Measurements from ENCODE around the gene CCL24.
"Not testable (repeated sequence)": the region's sequence is repeated elsewhere in the genome, so short reads cannot be mapped to it uniquely, and the experiment has no call there.

The CCL24 gene, protein sequence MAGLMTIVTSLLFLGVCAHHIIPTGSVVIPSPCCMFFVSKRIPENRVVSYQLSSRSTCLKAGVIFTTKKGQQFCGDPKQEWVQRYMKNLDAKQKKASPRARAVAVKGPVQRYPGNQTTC

DNA sequence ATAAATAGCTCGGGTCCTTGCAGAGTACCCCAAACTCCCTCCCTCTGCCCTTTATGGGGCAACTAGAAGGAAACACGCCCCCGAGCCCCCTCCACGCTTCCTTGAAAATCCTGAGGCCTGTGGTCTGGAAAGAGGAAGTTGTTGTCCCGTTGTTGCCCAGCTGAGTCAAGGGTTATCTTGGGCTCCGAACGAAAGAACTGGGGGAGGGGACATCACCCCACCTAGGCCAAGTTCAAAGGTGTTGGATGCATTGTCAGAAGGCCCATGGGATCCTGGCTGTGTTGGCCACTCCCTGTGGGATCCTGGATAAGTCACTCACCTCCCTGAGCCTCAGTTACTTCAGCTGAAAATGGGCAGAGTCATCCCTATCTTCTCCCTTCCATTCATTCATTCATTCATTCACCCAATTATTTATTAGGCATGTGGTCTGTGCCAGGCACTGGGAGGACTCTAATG is at the start of gene CCL24:
Gene CCL24 (minus strand): TSS at position 26 of the 456 bp plus-strand sequence. CDS start 91 bp downstream, outside the sequence.
- no peak for DNase-seq (ENCODE audit: low read depth, low spot score)

DNA sequence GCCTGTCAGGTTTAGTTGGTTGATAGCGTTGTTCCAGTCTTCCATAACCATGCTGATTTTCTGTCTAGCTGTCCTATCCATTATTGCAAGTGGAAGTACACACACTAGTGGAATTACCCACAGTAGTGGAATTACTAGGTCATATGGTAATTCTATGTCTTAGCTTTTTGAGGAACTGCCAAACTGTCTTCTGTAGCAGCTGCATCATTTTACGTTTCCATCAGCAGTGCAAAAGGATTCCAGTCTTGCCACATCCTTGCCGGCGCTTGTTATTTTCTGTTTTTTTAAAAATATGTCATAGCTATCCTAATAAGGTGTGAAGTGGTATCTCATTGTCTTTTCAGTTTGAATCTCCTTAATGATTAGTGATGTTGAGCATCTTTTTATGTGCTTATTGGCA is 48.0 kb upstream of the CCL24 start:
- no peak for DNase-seq (ENCODE audit: low read depth, low spot score)

DNA sequence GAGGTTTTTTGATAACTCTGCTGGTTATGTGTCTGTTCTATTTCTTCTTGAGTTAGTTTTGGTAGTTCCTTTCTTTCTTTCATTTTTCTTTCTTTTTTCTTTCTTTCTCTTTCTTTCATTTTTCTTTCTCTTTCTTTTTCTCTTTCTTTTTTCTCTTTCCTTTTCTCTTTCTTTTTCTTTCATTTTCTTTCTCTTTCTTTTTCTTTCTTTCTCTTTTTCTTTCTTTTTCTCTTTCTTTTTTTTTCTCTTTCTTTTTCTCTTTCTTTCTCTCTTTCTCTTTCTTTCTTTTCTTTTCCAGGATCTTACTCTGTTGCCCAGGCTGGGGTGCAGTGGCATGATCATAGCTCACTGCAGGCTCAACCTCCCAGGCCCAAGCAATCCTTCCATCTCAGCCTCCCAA is 44.8 kb upstream of the CCL24 start:
- DNase-seq (ENCODE audit: low read depth, low spot score): no peak

DNA sequence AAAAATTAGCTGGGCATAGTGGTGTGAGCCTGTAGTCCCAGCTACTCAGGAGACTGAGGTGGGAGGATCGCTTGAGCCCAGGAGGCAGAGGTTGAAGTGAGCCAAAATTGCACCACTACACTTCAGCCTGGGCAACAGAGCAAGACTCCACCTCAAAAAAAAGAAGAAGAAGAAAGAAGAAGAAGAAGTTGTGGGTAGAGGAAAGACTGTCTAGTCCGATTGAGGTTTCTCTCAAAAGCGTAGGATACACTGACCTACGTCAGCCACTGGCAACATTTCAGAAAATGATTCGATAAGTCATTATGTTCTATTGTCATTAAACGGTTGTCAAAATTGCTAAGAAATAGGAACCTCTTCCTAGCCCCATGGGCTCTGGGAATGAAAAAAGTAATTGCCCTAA is 42.9 kb upstream of the CCL24 start:
- no peak for DNase-seq (ENCODE audit: low read depth, low spot score)

DNA sequence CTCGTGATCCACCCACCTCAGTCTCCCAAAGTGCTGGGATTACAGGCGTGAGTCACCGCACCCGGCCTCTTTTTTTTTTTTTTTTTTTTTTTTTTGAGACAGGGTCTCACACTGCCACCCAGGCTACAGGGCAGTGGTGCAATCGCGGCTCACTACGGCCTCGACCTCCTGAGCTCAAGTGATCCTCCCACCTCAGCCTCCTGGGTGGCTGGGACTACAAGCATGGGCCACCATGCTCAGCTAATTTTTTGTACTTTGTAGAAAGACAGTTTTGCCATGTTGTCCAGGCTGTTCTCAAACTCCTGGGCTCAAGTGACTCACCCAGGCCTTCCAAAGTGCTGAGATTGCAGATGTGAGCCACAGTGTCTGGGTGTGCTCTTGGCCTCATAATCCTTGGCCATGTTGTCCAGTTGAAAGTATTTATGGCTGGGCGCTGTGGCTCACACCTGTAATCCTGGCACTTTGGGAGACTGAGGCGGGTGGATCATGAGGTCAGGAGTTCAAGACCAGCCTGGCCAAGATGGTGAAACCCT is 41.3 kb upstream of the CCL24 start:
- DNase-seq (ENCODE audit: low read depth, low spot score): not testable (repeated sequence)

DNA sequence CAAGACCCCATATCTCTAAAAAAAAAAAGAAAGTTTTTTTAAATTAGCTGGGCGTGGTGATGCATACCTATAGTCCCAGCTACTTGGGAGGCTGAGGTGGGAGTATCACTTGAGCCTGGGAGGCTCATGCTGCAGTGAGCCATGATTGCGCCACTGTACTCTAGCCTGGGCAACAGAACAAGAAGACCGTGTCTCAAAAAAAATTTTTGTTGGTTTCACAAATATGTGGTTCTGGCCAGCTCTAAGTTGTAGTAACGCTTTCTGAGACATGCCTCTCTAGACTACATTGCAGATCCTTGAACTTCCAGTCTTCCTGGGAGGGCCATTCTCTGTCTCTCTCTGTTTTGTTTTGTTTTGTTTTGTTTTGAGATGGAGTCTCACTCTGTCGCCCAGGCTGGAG is 40.6 kb upstream of the CCL24 start:
- no peak for DNase-seq (ENCODE audit: low read depth, low spot score)

DNA sequence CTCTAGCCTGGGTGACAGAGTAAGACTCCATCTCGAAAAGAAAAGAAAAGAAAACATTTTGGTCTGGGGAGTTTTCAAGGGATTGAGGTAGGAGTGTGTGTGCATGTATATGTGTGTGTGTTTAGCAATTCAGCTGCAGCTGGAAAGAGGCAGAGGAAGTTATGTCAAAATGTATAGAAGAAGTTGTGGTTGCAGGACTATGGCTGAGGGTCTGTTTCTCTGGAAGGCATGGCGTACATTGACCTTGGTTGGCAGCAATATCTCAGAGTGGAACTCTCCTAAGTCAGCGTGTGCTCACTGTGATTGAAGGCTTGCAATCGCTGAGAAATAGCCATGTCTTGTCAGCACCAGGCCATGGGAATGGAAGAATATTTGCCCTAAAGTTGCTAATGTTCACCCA is 36.6 kb upstream of the CCL24 start:
- no peak for DNase-seq (ENCODE audit: low read depth, low spot score)

DNA sequence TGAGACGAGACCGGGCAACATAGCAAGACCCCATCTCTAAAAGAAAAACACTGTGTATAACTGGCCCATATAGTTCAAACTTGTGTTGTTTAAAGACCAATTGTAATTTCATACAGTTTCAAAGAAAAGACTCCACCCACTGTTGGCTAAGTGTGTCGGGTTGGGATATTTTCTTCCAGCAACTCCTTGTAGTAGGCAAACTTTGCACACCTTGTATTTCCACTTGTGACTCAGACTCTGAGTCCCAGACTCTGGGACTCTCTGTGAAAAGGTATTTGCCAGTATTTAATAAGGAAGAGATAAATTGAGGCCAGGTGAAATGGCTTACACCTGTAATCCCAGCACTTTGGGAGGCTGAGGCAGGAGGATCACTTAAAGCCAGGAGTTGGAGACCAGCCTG is 36.0 kb upstream of the CCL24 start:
- DNase-seq (ENCODE audit: low read depth, low spot score): no peak

DNA sequence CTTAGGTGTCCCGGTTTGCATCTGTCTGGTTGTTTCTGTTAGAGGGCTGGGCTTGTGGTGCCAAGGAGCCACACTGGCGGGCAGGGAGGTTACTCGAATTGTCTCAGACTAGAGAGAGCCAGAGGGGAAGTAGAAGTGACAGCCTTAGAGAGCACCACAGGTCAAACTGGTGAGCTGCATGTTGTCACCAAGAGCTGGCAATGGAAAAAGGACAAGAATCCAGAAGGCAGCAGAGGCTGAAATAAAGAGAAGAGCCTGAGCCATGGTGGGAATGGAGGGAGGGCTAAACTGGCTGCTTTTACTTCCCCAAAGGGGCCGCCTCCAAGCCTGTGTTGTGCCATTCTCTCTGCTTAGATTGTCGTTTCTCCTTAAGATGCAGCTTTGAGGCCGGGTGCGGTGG is 34.1 kb upstream of the CCL24 start:
- DNase-seq (ENCODE audit: low read depth, low spot score): no peak

DNA sequence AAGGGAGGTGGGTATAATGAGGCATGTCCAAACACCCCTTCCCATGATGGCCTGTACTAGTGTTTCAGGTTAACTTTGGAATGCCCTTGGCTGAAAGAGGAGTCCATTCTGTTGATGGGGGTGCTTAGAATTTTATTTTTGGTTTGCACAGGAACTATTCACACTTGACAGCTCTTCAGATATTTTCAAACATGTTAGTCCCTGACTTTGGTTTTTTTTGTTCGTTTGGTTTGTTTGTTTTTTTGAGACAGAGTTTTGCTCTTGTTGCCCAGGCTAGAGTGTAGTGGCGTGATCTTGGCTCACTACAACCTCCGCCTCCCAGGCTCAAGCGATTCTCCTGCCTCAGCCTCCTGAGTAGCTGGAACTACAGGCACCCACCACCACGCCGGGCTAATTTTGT is 31.5 kb upstream of the CCL24 start:
- not testable (repeated sequence) for DNase-seq (ENCODE audit: low read depth, low spot score)

DNA sequence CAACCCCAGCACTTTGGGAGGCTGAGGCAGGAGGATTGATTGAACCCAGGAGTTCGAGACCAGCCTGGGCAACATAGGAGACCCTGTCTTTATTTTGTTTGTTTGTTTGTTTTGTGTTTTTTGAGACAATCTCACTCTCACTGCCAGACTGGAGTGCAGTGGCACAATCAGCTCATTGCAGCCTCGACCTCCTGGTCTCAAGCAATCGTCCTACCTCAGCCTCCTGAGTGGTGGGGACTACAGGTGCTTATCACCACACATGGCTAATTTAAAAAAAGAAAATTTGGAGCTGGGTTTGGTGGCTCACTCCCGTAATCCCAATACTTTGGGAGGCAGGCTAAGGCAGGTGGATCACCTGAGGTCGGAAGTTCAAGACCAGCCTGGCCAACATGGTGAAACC is 30.6 kb upstream of the CCL24 start:
- DNase-seq (ENCODE audit: low read depth, low spot score): no peak

DNA sequence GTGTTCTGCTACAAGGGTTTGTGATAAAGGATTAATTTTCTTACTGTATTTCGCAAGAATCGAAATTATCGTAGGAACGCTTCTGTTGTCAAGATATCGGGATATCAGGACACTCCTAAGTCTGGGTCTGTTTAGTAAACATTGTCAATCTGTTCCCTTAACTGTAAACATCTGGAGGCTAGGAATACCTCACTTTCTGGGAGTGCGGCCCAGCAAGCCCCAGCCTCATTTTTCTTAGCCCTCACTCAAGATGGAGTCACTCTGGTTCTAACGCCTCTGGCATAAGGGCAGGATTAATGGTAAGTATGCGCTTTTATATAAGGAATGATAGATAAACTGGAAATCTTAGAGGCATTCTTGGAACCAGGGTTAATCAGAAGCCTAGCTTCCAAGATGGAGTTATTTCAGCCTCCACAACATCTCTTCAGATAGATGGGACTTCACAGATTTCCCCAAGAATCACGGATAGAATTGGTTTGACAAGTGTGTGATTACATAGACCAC is 30.1 kb upstream of the CCL24 start:
- DNase-seq (ENCODE audit: low read depth, low spot score): no peak

DNA sequence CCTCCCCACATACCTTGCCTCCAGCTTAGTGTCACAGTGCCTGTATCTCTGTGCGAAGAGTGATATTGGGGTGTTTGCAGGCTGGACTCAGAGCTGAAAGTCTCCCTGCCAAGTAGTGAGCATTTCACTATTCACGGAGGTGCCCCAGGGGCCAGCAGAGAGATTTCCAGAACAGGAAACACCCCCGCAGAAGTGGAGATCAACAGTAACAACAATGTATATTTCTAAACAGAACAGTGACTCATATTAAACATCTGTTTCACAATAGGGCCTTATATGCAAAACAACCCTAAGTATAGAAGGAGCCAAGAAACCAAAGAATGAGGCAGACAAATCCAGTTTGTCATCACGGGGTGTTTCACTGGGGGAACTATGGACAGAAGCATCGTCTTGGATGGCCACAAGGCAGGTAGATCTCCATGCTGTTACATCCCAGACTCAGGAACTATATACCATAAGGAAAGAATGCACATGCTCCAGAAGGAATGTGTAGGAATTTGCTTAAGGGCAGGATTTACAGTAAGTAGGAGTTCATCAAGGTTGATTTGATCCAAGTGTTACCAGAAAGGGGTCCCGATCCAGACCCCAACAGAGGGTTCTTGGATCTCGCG is 29.3 kb upstream of the CCL24 start:
- DNase-seq (ENCODE audit: low read depth, low spot score): peak; percentile 59

DNA sequence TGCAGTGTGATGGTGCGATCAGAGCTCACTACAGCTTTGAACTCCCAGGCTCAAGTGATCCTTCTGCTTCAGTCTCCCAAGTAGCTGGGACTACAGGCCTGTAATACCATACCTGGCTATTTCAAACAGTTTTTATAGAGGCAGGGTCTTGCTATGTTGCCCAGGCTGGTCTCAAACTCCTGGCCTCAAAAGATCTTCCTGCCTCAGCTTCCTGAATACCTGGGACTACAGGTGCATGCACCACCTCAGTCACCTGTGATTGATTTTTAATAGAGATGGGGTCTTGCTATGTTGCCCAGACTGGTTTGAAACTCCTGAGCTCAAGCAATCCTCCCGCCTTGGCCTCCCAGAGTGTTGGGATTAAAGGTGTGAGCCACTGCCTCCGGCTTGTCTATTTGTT is 26.4 kb upstream of the CCL24 start:
- DNase-seq (ENCODE audit: low read depth, low spot score): no peak

DNA sequence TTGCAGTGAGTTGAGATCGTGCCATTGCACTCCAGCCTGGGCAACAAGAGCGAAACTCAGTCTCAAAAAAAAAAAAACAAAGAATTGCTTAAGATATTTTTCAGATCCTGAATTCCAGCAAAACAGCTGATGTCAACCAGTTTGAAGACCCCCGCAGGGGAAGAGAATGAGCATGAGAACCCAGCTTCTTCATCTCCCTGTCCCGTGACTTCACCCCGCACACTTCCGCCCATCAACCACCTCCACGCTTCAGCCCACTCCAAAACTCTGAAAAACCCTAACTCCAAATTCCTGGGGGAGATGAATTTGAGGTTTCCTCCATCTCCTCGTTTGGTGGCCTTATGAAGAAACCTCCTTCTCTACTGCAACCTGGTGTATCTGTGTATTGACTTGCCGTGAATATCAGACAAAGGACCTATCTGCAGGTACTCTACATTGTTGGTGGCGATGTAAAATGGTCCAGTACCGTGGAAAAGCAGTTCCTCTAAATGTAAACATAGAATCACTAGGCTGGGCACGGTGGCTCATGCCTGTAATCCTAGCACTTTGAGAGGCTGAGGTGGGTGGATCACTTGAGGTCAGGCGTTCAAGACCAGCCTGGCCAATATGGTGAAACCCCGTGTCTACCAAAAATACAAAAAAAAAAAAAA is 24.8 kb upstream of the CCL24 start:
- DNase-seq (ENCODE audit: low read depth, low spot score): not testable (repeated sequence)

DNA sequence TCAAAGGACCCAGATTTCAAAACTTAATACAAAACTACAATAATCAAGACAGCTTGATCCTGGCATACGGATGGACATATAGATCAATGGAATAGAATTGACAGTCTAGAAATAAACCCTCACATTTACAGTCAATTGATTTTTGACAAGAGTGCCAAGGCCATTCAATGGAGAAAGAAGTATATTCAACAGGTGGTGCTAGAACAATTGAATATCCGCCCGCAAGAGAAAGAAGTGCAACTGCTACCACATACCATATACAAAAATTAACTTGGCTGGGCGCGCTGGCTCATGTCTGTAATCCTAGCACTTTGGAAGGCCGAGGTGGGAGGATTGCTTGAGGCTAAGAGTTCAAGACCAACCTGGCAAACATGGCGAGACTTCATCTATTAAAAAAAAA is 23.2 kb upstream of the CCL24 start:
- DNase-seq (ENCODE audit: low read depth, low spot score): no peak

DNA sequence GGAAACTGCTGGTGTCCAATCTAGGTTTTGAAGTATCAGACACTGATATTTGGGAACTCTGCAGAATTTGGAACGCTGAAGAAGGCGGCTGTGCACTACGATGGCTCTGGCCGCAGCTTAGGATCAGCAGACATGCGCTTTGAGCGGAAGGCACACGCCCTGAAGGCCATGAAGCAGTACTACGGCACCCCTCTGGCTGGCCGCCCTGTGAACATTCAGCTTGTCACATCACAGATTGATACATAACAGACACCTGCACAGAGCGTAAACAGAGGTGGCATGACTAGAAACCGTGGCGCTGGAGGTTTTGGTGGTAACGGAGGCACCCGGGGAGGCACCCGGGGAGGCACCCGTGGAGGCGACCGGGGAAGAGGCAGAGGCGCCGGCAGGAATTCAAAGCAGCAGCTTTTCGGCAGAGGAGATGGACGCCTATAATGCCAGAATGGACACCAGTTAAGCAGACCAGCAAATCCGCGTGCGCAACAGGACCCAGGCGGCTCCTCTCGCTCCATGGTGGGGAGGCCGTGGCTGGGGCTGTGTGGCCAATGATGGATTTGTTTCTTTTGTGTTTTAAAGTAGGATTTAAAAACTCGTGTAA is 22.2 kb upstream of the CCL24 start:
- DNase-seq (ENCODE audit: low read depth, low spot score): no peak

DNA sequence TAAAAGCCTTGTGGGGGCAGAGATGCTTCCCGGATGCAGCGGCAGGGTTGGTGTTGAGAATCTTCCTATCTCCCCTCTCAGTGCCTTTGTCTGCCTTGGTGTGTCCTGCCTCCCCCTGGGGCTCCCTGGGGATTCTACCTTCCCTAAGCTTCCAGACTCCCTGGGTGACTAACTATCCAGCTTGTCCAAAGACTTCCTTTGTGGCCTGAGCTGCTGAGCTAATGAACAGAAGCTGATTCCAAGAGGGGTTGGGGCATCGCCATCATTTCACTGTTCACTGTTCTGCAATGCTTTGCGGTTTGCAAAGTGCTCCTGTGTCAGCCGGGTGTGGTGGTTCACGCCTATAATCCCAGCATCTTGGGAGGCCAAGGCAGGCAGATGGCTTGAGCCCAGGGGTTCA is 20.1 kb upstream of the CCL24 start:
- not testable (repeated sequence) for DNase-seq (ENCODE audit: low read depth, low spot score)

DNA sequence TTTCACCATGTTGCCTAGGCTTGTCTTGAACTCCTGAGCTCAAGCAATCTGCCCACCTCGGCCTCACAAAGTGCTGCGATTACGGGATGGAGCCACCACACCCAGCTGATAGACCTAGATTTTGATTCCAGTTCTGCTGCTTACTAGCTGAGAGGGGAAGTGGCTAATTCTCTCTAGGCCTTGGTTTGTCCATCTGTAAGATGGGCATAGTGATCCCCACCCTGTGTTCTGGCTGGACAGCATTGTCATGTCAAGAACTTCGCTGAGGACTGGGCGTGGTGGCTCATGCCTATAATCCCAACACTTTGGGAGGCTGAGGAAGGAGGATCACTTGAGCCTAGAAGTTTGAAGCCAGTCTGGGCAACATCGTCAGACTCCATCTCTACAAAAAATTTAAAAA is 17.4 kb upstream of the CCL24 start:
- DNase-seq (ENCODE audit: low read depth, low spot score): no peak

DNA sequence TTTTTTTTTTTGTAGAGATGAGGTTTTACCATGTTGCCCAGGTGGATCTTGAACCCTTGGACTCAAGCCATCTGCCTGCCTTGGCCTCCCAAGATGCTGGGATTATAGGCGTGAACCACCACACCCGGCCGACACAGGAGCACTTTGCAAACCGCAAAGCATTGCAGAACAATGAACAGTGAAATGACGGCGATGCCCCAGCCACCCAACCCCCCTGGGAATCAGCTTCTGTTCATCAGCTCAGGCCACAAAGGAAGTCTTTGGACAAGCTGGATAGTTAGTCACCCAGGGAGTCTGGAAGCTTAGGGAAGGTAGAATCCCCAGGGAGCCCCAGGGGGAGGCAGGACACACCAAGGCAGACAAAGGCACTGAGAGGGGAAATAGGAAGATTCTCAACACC is 16.1 kb upstream of the CCL24 start:
- DNase-seq (ENCODE audit: low read depth, low spot score): not testable (repeated sequence)

DNA sequence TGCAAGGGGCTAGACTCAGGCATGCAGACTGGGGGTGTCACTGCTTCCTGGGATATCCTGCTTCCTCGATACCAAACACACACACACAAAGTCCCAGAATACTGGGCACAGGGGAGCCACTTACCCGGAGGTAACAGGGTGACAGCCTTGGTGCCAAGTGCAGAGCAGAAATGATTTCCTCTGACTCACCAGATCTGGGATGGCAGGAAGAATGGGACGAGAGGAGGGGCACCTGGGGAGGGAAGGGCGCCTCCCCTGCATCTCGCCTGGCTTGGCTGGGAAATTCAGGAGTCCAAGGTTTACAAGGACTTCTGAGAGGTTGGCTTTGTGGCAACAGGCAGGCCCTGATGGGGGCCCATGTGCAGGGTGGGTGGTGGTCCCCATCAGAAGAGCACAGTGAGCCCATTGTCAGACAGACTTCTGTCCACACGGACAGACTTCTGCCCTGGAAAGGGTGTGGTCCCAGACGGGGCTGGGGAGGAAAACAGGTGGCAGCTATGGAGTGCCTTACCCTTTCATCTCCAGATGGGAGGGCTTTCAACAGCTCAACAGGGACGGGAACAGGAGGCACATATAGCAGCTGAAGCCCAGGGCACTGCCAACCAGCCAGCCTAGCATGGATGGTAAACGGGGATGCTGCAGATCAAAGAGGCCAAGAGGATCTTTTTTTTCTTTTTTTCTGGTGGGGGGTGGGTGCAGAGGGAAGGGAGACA is 9.7 kb upstream of the CCL24 start:
- no peak for DNase-seq (ENCODE audit: low read depth, low spot score)

DNA sequence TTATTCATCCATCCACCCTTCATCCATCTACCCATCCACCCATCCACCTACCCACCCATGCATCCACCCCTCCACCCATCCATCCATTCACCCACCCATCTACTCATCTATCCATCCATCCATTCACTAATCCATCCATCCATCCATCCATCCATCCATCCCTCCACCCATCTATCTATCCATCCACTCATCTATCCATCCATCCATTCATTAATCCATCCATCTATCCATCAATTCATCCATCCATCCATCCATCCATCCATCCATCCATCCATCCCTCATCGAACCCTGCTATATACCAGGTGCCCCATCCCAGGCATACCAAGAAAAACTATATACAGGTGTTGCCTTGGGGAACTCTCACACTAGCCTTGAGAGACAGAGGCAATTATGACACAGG is 7.1 kb upstream of the CCL24 start:
- no peak for DNase-seq (ENCODE audit: low read depth, low spot score)
